Glutamatergic neuron (in vitro differentiated cells): ENCODE measurements around the gene METTL1. TPM values are rescaled to one million over a fixed set of nuclear protein-coding genes. Genes with fewer than 3 reads are reported as not detected.

Experiments
- DNase-seq: peaks from one replicate; pipeline ENCODE4 v3.0.0; 2022
- H3K27ac Mint-ChIP-seq: one replicate; pipeline ENCODE4 v1.8.0; 2020; ENCODE audit warnings: mild to moderate bottlenecking, mixed read lengths, inconsistent platforms; ENCODE audit not compliant: unreplicated experiment
- H3K27me3 Mint-ChIP-seq: one replicate; pipeline ENCODE4 v1.8.0; 2020; ENCODE audit warnings: mild to moderate bottlenecking, moderate library complexity, mixed read lengths, inconsistent platforms; ENCODE audit not compliant: unreplicated experiment
- H3K36me3 Mint-ChIP-seq: one replicate; pipeline ENCODE4 v1.8.0; 2020; ENCODE audit warnings: mild to moderate bottlenecking, mixed read lengths, inconsistent platforms; ENCODE audit not compliant: unreplicated experiment
- H3K4me1 Mint-ChIP-seq: one replicate; pipeline ENCODE4 v1.8.0; 2020; ENCODE audit warnings: mild to moderate bottlenecking, low read depth, mixed read lengths, inconsistent platforms; ENCODE audit not compliant: unreplicated experiment
- H3K4me3 Mint-ChIP-seq: one replicate; pipeline ENCODE4 v1.8.0; 2020; ENCODE audit warnings: mild to moderate bottlenecking, mixed read lengths, inconsistent platforms; ENCODE audit not compliant: unreplicated experiment
- H3K9me3 Mint-ChIP-seq: one replicate; pipeline ENCODE4 v1.8.0; 2020; ENCODE audit warnings: mild to moderate bottlenecking, moderate library complexity, mixed read lengths, inconsistent platforms; ENCODE audit not compliant: unreplicated experiment
- CTCF ChIP-seq: fragments of 200-600 bp; sonication (generic); IDR thresholded peaks from one replicate; pipeline ENCODE4 v1.5.0; 2021; ENCODE audit not compliant: partially characterized antibody, unreplicated experiment
- total RNA-seq: library from RNA; stranded (reverse); fragmentation: NEBNext Ultra II Directional; extraction: Animal tissue kit (Norgen Biotek cat#: 25700); gene quantifications from one replicate; pipeline ENCODE4 v1.2.1, GENCODE V29; 2021; ENCODE audit not compliant: unreplicated experiment

METTL1 gene
- total RNA-seq, 1 donor from 2014 or later, result 9.1 TPM

GRCh38 chr12:57770734-57771133 is 1.2 kb downstream of the METTL1 start:
- H3K4me1 Mint-ChIP-seq, result peaks cover 8% of the 10 kb centered on the region
- H3K27ac Mint-ChIP-seq, result no peak overlapping the region
- no peak for TF ChIP-seq CTCF
- peaks cover 6% of the 10 kb centered on the region for H3K9me3 Mint-ChIP-seq
- peak overlapping the region; percentile 38 for H3K4me3 Mint-ChIP-seq
- DNase-seq, result no peak
- H3K27me3 Mint-ChIP-seq, result peaks cover 8% of the 10 kb centered on the region
- peaks cover 3% of the 10 kb centered on the region for H3K36me3 Mint-ChIP-seq

- Mint-ChIP-seq H3K27me3 (peaks cover 8% of the 10 kb centered on the region), H3K27ac (no peak overlapping the region), H3K36me3 (no peaks in the 10 kb centered on the region), H3K4me3 (peak overlapping the region; percentile 3), H3K9me3 (peaks cover 6% of the 10 kb centered on the region), H3K4me1 (peaks cover 8% of the 10 kb centered on the region)
- DNase-seq, result no peak
- TF ChIP-seq CTCF, result no peak
These were observed 2.3 kb downstream of the METTL1 start for GRCh38 chr12:57769594-57769993.

GRCh38 chr12:57767876-57768275 is 4.0 kb downstream of the METTL1 start:
- TF ChIP-seq CTCF, result no peak
- peaks cover 8% of the 10 kb centered on the region for H3K9me3 Mint-ChIP-seq
- no peak for DNase-seq
- peaks cover 10% of the 10 kb centered on the region for H3K4me1 Mint-ChIP-seq
- H3K4me3 Mint-ChIP-seq, result no peak overlapping the region
- no peak overlapping the region for H3K27ac Mint-ChIP-seq
- peaks cover 20% of the 10 kb centered on the region for H3K27me3 Mint-ChIP-seq
- peaks cover 6% of the 10 kb centered on the region for H3K36me3 Mint-ChIP-seq

GRCh38 chr12:57767305-57767698 is 4.6 kb downstream of the METTL1 start:
- no peak overlapping the region for H3K27ac Mint-ChIP-seq
- H3K27me3 Mint-ChIP-seq, result peaks cover 22% of the 10 kb centered on the region
- peaks cover 10% of the 10 kb centered on the region for H3K9me3 Mint-ChIP-seq
- H3K4me1 Mint-ChIP-seq, result peaks cover 10% of the 10 kb centered on the region
- DNase-seq, result no peak
- no peak overlapping the region for H3K4me3 Mint-ChIP-seq
- no peak for TF ChIP-seq CTCF
- peaks cover 6% of the 10 kb centered on the region for H3K36me3 Mint-ChIP-seq

GRCh38 chr12:57766464-57767304 is 5.2 kb downstream of the METTL1 start, which contains the start of gene CYP27B1:
TSS of gene CYP27B1 (minus strand) at chr12:57767078. CDS start at chr12:57767041, 37 bp downstream.
- Mint-ChIP-seq H3K4me1 (peaks cover 8% of the 10 kb centered on the region), H3K9me3 (peaks cover 8% of the 10 kb centered on the region), H3K27ac (no peak within 1 kb of the TSS), H3K27me3 (peaks cover 21% of the 10 kb centered on the region), H3K4me3 (peak within 1 kb of the TSS; percentile 59), H3K36me3 (peaks cover 6% of the 10 kb centered on the region)
- no peak for TF ChIP-seq CTCF
- no peak for DNase-seq
